ENCODE data around the gene RNF114. TPM values are rescaled to one million over a fixed set of nuclear protein-coding genes. Genes with fewer than 3 reads are reported as not detected.

Gene RNF114
- total and polyA plus RNA-seq, 7 donors, result 30.8 to 104 (median 79.7) TPM

DNA sequence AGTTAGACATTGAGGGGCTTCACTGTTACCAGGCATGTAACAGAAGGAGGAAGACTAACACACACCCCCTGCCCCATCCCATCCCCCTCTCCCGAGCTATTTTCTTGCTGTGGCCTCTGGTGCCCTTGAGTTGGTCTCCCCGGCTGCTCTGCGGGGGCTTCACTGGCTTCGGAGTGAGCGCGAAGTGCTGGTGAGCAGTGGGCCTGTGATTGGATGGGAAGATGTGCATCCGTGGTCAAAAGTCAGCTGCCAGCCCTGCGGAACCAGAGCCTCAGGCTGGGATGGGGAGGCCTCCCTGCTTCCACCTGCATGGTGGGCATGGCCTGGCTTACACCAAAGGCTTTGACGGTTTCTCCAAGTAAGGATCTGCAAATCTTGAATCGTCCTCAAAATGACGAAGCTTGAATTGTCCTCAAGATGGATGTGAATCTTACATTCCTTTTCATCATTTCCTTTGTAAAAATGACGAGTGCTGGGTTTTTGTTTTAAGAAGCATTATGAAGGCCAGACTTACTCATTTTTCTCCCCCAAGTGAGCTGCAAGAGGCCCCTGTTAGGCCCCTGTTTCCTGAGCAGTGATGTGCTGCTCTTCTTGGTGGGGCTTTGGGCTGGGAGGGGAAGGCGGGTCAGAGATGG, 44.6 kb upstream of the RNF114 start:
- no peak overlapping the region for H3K4me3 ChIP-seq
- no peak for DNase-seq
- H3K36me3 ChIP-seq (ENCODE audit: insufficient read depth in 1 of 2, low read depth in 1 of 2), result peaks cover 0 to 24% of the 10 kb centered on the region in 2 donors
- no peaks in the 10 kb centered on the region for H3K9me3 ChIP-seq
- no peaks in the 10 kb centered on the region for H3K27me3 ChIP-seq (ENCODE audit: insufficient read depth in 3 of 3, low read length in 2 of 3)
- intact Hi-C loops (cut with DNase I), result no loop called here
- H3K4me1 ChIP-seq, result peaks cover 10% of the 10 kb centered on the region
- 88 to 92% (median 91%) methylated on average over 13 of the region's 13 CpGs for WGBS, 3 donors
- no peak for ATAC-seq
- no peak overlapping the region for H3K27ac ChIP-seq
- TF ChIP-seq CTCF (IDR thresholded peaks at IDR 0.05), result no peak

- no peaks in the 10 kb centered on the region for H3K9me3 ChIP-seq
- 62 to 78% (median 62%) methylated on average over 9 of the region's 9 CpGs for WGBS, 3 donors
- no peak for TF ChIP-seq CTCF (IDR thresholded peaks at IDR 0.05)
- peaks cover 0 to 17% of the 10 kb centered on the region in 2 donors for H3K36me3 ChIP-seq (ENCODE audit: insufficient read depth in 1 of 2, low read depth in 1 of 2)
- DNase-seq, result no peak
- intact Hi-C loops (cut with DNase I), result no loop called here
- no peak overlapping the region for H3K27ac ChIP-seq
- no peak for ATAC-seq
- H3K27me3 ChIP-seq (ENCODE audit: insufficient read depth in 3 of 3, low read length in 2 of 3), result no peaks in the 10 kb centered on the region
- H3K4me1 ChIP-seq, result peaks cover 6% of the 10 kb centered on the region
- no peak overlapping the region for H3K4me3 ChIP-seq
Measured at GRCh38 chr20:49892260-49892659, 43.9 kb upstream of the RNF114 start.

GRCh38 chr20:49892817-49893216, 43.4 kb upstream of the RNF114 start:
- H3K4me3 ChIP-seq, result no peak overlapping the region
- no peak for TF ChIP-seq CTCF (IDR thresholded peaks at IDR 0.05)
- peaks cover 6% of the 10 kb centered on the region for H3K4me1 ChIP-seq
- WGBS, 3 donors, result 26 to 34% (median 31%) methylated on average over 11 of the region's 11 CpGs
- no peaks in the 10 kb centered on the region for H3K9me3 ChIP-seq
- peak in 3 of 4 donors; percentile 40 to 51 (median 44) for ATAC-seq
- H3K36me3 ChIP-seq (ENCODE audit: insufficient read depth in 1 of 2, low read depth in 1 of 2), result peaks cover 0 to 13% of the 10 kb centered on the region in 2 donors
- H3K27me3 ChIP-seq (ENCODE audit: insufficient read depth in 3 of 3, low read length in 2 of 3), result no peaks in the 10 kb centered on the region
- no peak overlapping the region for H3K27ac ChIP-seq
- intact Hi-C loops (cut with DNase I), result no loop called here
- no peak for DNase-seq

DNA sequence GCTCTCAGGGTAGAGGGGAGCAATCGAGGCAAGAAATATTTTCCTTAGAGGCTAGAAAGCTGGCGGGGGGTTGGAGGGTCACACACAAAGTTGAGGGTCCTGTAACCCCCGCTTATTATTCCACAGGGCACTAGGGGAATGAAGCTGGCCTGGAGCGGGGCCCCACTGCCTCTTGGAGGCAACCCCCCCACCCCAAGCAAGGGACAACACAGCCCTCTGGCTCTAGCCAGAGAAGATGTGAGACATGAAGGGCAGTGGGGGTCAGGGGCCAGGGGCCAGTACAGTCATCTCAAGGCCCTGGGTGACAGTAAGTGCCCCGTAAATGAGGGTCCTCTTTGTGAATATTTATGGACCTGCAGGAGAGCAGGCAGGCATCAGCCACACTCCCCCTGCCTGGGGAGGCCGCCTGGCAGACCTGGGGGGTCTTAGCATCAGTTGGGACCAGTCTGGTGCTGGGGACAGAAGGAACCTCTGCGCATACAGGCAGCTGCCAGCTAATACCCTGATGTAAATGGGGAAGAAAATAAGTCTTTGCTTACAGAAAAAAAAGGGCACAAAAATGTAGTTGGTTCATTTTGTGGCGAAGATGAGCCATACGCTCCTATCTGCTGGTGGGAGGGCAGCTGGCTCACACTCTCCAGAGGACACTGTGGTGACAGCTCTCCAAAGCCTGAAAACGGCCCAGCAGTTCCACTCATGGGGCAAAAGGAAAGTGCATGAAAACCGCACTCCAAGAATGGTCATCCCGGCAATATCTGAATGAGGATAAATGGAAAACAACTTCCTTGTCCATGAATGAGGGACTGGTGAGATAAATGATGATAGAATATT, 42.7 kb upstream of the RNF114 start:
- ATAC-seq, result peak in 1 of 4 donors; percentile 5
- no peak overlapping the region for H3K4me3 ChIP-seq
- intact Hi-C loops (cut with DNase I), result no loop called here

More for the DNA sequence above, 42.7 kb upstream of the RNF114 start:
- H3K36me3 ChIP-seq (ENCODE audit: insufficient read depth in 1 of 2, low read depth in 1 of 2), result peaks cover 0 to 7% of the 10 kb centered on the region in 2 donors
- H3K9me3 ChIP-seq, result no peaks in the 10 kb centered on the region
- TF ChIP-seq CTCF (IDR thresholded peaks at IDR 0.05), result no peak
- WGBS, 3 donors, result 71 to 74% (median 72%) methylated on average over 12 of the region's 12 CpGs
- H3K4me1 ChIP-seq, result peaks cover 6% of the 10 kb centered on the region
- H3K27ac ChIP-seq, result no peak overlapping the region
- DNase-seq, result no peak
- no peaks in the 10 kb centered on the region for H3K27me3 ChIP-seq (ENCODE audit: insufficient read depth in 3 of 3, low read length in 2 of 3)

All from psoas muscle (tissue), 8 donors.